ENCODE measurements around the gene IMMP2L.

DNA sequence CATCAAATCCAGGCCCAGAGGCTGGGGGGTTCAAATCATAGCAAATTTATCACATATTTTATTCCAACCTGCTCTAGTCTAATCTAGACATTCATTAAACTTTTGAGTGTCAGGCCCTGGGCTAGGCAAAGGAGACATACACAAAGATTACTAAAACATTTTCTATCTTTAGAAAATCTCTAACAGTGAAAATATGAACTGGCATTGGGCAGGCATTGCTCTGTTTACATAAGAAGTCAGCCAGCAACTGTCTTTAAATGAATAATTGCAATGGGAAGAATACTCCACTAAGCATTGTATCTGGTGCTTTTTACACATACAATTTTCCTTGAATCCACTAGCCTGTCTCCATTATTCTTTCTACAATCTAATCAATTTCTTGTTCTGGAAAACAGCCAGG is 693.8 kb downstream of the IMMP2L start:
- TF ChIP-seq, protein P1, sequence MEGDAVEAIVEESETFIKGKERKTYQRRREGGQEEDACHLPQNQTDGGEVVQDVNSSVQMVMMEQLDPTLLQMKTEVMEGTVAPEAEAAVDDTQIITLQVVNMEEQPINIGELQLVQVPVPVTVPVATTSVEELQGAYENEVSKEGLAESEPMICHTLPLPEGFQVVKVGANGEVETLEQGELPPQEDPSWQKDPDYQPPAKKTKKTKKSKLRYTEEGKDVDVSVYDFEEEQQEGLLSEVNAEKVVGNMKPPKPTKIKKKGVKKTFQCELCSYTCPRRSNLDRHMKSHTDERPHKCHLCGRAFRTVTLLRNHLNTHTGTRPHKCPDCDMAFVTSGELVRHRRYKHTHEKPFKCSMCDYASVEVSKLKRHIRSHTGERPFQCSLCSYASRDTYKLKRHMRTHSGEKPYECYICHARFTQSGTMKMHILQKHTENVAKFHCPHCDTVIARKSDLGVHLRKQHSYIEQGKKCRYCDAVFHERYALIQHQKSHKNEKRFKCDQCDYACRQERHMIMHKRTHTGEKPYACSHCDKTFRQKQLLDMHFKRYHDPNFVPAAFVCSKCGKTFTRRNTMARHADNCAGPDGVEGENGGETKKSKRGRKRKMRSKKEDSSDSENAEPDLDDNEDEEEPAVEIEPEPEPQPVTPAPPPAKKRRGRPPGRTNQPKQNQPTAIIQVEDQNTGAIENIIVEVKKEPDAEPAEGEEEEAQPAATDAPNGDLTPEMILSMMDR (IDR thresholded peaks at IDR 0.05) = no peak
- TF ChIP-seq POLR2A (IDR thresholded peaks at IDR 0.05) = no peak

All from uterus (tissue), 2 donors.